ENCODE data around the gene AMELY. TPM values are rescaled to one million over a fixed set of nuclear protein-coding genes. Genes with fewer than 3 reads are reported as not detected.
"Not testable (repeated sequence)": the region's sequence is repeated elsewhere in the genome, so short reads cannot be mapped to it uniquely, and the experiment has no call there.

AMELY gene
- total and polyA plus RNA-seq, 7 donors: not detected

GRCh38 chrY:6913362-6913761 is 1.8 kb upstream of the AMELY start:
- no peak overlapping the region for H3K4me3 ChIP-seq
- no peak for TF ChIP-seq EP300 (IDR thresholded peaks at IDR 0.05)
- no peak for TF ChIP-seq CTCF (IDR thresholded peaks at IDR 0.05)
- TF ChIP-seq POLR2AphosphoS5 (IDR thresholded peaks at IDR 0.05): no peak
- no peak for TF ChIP-seq POLR2A (IDR thresholded peaks at IDR 0.05)

GRCh38 chrY:6910372-6911252 is 940 bp downstream of the AMELY start, which contains the start of gene TBL1Y:
TSS of gene TBL1Y (plus strand) at chrY:6910697. CDS start at chrY:7025085, 114,388 bp downstream.
- DNase-seq: no peak
- Histone ChIP-seq H3K27ac (no peak within 1 kb of the TSS), H3K4me1 (peaks cover 0 to 10% (median 0%) of the 10 kb centered on the region in 4 donors), H3K36me3 (no peaks in the 10 kb centered on the region), H3K9me3 (no peaks in the 10 kb centered on the region), H3K4me3 (peak within 1 kb of the TSS in 2 of 4 donors; percentile 26 to 39), H3K27me3 (peaks cover 0 to 34% (median 0%) of the 10 kb centered on the region in 3 donors)
- no peak for TF ChIP-seq EP300 (IDR thresholded peaks at IDR 0.05)
- no peak for TF ChIP-seq CTCF (IDR thresholded peaks at IDR 0.05)
- TF ChIP-seq POLR2A (IDR thresholded peaks at IDR 0.05): no peak
- TF ChIP-seq POLR2AphosphoS5 (IDR thresholded peaks at IDR 0.05): no peak
- intact Hi-C loops (cut with DNase I): no loop called here
- WGBS, 2 donors: 1% methylated on average over 91 of the region's 91 CpGs

More at GRCh38 chrY:6913362-6913761, 1.8 kb upstream of the AMELY start:
- intact Hi-C loops (cut with DNase I): no loop called here
- Histone ChIP-seq H3K4me1 (peaks cover 0 to 10% (median 0%) of the 10 kb centered on the region in 4 donors), H3K27ac (no peak overlapping the region), H3K9me3 (no peaks in the 10 kb centered on the region), H3K36me3 (no peaks in the 10 kb centered on the region), H3K27me3 (peaks cover 0 to 29% (median 0%) of the 10 kb centered on the region in 3 donors)
- DNase-seq: no peak

GRCh38 chrY:6909856-6910255 is 1.7 kb downstream of the AMELY start:
- TF ChIP-seq CTCF (IDR thresholded peaks at IDR 0.05): no peak

GRCh38 chrY:6909118-6909521 is 2.4 kb downstream of the AMELY start:
- 0 to 2% methylated on average over 14 of the region's 14 CpGs for WGBS, 2 donors
- intact Hi-C loops (cut with DNase I): no loop called here
- Histone ChIP-seq H3K36me3 (no peaks in the 10 kb centered on the region), H3K4me3 (no peak overlapping the region), H3K9me3 (no peaks in the 10 kb centered on the region), H3K27me3 (peaks cover 0 to 34% (median 0%) of the 10 kb centered on the region in 3 donors), H3K27ac (no peak overlapping the region), H3K4me1 (peaks cover 0 to 10% (median 0%) of the 10 kb centered on the region in 4 donors)
- TF ChIP-seq CTCF (IDR thresholded peaks at IDR 0.05): no peak
- no peak for DNase-seq

More at GRCh38 chrY:6909856-6910255, 1.7 kb downstream of the AMELY start:
- intact Hi-C loops (cut with DNase I): no loop called here
- DNase-seq: no peak
- WGBS, 2 donors: 1 to 5% methylated on average over 14 of the region's 14 CpGs
- peaks cover 0 to 34% (median 0%) of the 10 kb centered on the region in 3 donors for H3K27me3 ChIP-seq
- peak overlapping the region in 2 of 4 donors; percentile 26 to 39 for H3K4me3 ChIP-seq
- no peak overlapping the region for H3K27ac ChIP-seq
- H3K4me1 ChIP-seq: peaks cover 0 to 10% (median 0%) of the 10 kb centered on the region in 4 donors
- H3K36me3 ChIP-seq: no peaks in the 10 kb centered on the region
- no peaks in the 10 kb centered on the region for H3K9me3 ChIP-seq

- H3K4me1 ChIP-seq; H3K9me3 ChIP-seq; H3K27ac ChIP-seq; H3K36me3 ChIP-seq; DNase-seq; H3K4me3 ChIP-seq; intact Hi-C loops (cut with DNase I): not testable (repeated sequence)
- 55 to 68% methylated on average over 6 of the region's 6 CpGs for WGBS, 2 donors
- H3K27me3 ChIP-seq: peaks cover 0 to 34% (median 0%) of the 10 kb centered on the region in 3 donors
These were observed 3.5 kb downstream of the AMELY start for GRCh38 chrY:6908021-6908420.

All from sigmoid colon (tissue), 7 donors.